HEK293T (cell line): ENCODE measurements around the gene MFAP3.

ENCODE experiments used
- ARNT ChIP-seq: fragments of 450-650 bp; IDR thresholded peaks from 2 replicates; pipeline ENCODE4 v1.6.1; 2017; ENCODE audit warnings: mild to moderate bottlenecking
- CTBP1 ChIP-seq: fragments of 450-650 bp; IDR thresholded peaks from 2 replicates; pipeline ENCODE4 v1.6.1; 2016; ENCODE audit warnings: borderline replicate concordance
- ELF4 ChIP-seq: fragments of 450-650 bp; IDR thresholded peaks from 2 replicates; pipeline ENCODE4 v1.6.1; 2017; ENCODE audit warnings: antibody characterized with exemption
- FOXA1 ChIP-seq: fragments of 450-650 bp; IDR thresholded peaks from 2 replicates; pipeline ENCODE4 v1.6.1; 2016; ENCODE audit warnings: mild to moderate bottlenecking
- FOXM1 ChIP-seq: fragments of 450-650 bp; IDR thresholded peaks from 2 replicates; pipeline ENCODE4 v1.6.1; 2017; ENCODE audit warnings: mild to moderate bottlenecking, borderline replicate concordance
- LEF1 ChIP-seq: fragments of 450-650 bp; IDR thresholded peaks from 2 replicates; pipeline ENCODE4 v1.6.1; 2017; ENCODE audit warnings: mild to moderate bottlenecking, borderline replicate concordance
- SP1 ChIP-seq: fragments of 450-650 bp; IDR thresholded peaks from 2 replicates; pipeline ENCODE4 v1.6.1; 2017
- SUZ12 ChIP-seq: fragments of 450-650 bp; IDR thresholded peaks from 2 replicates; pipeline ENCODE4 v1.6.1; 2016; ENCODE audit warnings: mild to moderate bottlenecking
- TARDBP ChIP-seq: fragments of 450-650 bp; IDR thresholded peaks from 2 replicates; pipeline ENCODE4 v1.6.1; 2016

DNA sequence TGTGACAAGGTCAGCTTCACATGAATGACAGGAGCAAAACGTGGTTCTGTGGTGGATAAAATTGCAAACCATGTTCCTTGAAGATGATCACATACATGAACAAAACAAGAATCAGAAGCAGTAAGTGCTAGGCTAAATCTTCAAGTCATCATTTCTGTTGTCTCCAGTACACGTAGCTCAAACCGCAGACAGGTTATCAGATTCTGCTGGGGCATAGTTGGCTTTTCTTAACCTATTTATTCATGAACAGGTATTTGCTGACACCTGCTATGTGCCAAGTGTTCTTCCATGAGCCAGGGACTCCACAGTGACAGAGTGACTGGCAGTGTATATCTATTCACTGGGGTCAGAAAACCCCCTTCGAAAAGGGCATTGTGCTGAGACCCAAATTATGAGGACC, 20.8 kb downstream of the MFAP3 start:
- no peak for TF ChIP-seq CTBP1
- TF ChIP-seq SUZ12 = no peak
- no peak for TF ChIP-seq FOXA1
- TF ChIP-seq TARDBP = no peak
- TF ChIP-seq SP1 = no peak
- TF ChIP-seq ELF4 = no peak
- no peak for TF ChIP-seq FOXM1
- no peak for TF ChIP-seq ARNT
- no peak for TF ChIP-seq LEF1
